GM21381 (cell line): Measurements from ENCODE around the gene TDRD9.

ENCODE experiments used
- ATAC-seq: cut with Tn5 transposase; IDR thresholded peaks from one replicate; pipeline ENCODE4 v1.9.1; 2021; ENCODE audit warnings: mild to moderate bottlenecking, moderate library complexity; ENCODE audit not compliant: unreplicated experiment

TDRD9 gene

DNA sequence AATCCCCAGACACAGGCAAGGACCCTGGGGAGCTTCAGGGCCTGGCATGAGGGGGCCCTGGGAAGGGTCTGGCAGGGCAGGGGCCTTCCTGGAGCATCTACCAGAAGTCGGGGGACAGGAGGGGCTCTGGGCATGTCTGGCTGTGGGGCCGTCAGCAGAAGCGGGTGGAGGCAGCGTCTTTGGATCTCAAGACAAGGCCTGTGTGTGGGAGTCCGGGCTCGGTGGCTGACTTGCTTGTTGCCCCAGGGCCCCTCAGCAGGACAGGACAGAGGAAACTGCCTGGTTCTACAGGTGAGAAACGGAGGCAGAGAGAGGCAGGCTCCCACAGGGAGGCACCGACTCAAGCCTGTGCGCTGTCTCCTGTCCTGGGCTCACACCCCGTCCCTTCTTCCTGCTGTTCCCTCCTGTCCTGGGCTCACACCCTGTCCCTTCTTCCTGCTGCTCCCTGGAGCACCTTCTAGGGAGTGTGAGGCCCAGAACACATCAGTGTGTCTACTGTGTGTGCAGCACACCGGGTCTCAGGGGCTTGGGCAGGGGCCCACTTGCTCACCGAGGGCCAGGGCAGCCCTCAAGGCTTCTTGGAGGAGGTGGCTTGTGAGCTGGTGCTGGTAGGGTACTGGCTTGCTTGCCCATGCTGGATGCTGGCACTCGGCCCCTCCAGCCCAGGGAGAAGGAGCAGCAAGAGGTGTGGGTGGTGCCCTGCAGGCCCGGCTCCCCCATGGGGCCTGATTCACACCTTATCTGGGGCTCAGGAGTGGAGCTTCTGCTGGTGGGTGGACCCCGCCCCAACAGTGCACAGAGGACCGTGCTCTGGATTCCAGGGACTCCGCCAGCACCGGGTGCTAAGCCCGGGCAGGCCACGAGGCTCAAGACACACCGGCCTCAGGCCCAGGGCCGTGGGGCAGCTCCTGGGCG is 172.2 kb downstream of the TDRD9 start:
- no peak for ATAC-seq

DNA sequence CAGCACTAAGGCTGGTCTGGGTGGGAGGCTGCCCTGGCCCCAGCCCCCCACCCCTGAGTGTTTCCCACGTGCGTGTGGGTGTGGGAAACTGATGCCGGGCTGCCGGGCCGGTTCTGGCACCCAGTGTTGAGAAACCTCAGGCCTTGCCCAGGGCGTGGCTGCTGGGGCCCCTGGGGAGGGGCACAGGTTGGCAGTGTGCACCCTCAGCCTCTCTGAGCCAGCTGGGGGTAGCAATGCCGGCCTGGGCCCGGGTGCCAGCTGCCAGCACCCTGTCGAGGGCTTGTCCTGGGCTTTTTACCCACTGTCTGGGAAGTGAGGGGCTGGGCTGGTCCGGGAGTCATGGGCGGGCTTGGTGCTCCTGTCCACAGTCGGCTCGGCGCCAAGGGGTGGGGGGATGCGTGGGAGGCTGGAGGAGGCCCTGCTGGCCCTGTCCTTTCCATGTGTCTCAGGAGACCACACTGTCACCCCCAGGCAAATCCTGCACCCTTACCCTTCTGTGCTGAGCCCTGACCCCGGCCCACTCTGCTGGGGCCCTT is 172.9 kb downstream of the TDRD9 start:
- ATAC-seq, result no peak

DNA sequence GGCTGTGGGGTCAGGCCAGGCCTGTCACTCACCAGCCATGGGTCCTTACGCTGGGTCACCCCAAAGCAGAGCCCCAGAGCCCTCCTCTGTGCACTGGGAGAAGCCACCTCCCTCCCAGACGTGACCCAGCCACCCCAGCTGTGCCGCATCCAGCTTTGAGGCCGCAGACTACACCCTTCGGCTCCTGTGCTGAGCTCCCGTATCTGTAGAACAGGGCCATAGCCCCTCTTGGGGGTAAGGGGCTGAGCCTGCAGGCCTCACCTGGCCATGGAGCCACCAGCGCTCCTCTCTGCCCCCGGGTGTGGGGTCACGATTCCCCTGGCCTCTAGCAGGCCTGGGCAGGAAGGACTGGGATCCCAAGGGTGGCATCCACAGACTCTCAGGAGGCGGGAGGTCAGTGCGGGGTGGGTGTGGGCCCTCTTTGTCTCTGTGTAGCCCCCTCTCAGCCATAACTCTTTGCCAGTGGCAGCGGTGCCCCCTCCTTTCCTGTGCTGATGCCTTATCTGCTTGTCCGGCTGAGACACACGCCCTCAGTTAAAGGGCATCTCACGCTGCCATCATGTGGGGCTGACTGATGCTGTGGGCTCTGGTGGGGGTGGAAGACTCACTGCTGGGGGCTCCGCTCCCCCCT is 173.5 kb downstream of the TDRD9 start:
- ATAC-seq, result no peak
